ENCODE measurements around the gene IL4R. TPM values are rescaled to one million over a fixed set of nuclear protein-coding genes. Genes with fewer than 3 reads are reported as not detected.
"Not testable (repeated sequence)": the region's sequence is repeated elsewhere in the genome, so short reads cannot be mapped to it uniquely, and the experiment has no call there.

The IL4R gene
- total RNA-seq, 2 donors from 2014 or later: 30.7 to 89.2 TPM

GRCh38 chr16:27287887-27288286 is 25.9 kb upstream of the IL4R start:
- no peak for DNase-seq (ENCODE audit: low spot score)
- Histone ChIP-seq H3K4me3 (no peak overlapping the region), H3K36me3 (no peaks in the 10 kb centered on the region), H3K27ac (no peak overlapping the region), H3K27me3 (replicated peaks; ENCODE audit: insufficient read depth) (no peaks in the 10 kb centered on the region), H3K4me1 (replicated peaks) (no peaks in the 10 kb centered on the region), H3K9me3 (no peaks in the 10 kb centered on the region)
- TF ChIP-seq CTCF (IDR thresholded peaks at IDR 0.05): no peak
- no peak for TF ChIP-seq POLR2AphosphoS5 (IDR thresholded peaks at IDR 0.05)
- no peak for TF ChIP-seq POLR2A (IDR thresholded peaks at IDR 0.05)
- 91% methylated on average over 11 of the region's 11 CpGs for WGBS
- intact Hi-C loops (cut with DNase I): no loop called here

- H3K27me3 ChIP-seq (replicated peaks; ENCODE audit: insufficient read depth); H3K36me3 ChIP-seq; H3K27ac ChIP-seq; H3K4me3 ChIP-seq; intact Hi-C loops (cut with DNase I); H3K9me3 ChIP-seq; H3K4me1 ChIP-seq (replicated peaks); DNase-seq (ENCODE audit: low spot score): not testable (repeated sequence)
- WGBS: 94% methylated on average over 6 of the region's 6 CpGs
Measured at GRCh38 chr16:27288313-27288712, 25.5 kb upstream of the IL4R start.

GRCh38 chr16:27289669-27290068 is 24.1 kb upstream of the IL4R start:
- H3K27ac ChIP-seq: no peak overlapping the region
- intact Hi-C loops (cut with DNase I): no loop called here
- no peaks in the 10 kb centered on the region for H3K36me3 ChIP-seq
- no peak overlapping the region for H3K4me3 ChIP-seq
- TF ChIP-seq POLR2AphosphoS5 (IDR thresholded peaks at IDR 0.05): no peak
- TF ChIP-seq POLR2A (IDR thresholded peaks at IDR 0.05): no peak
- no peaks in the 10 kb centered on the region for H3K27me3 ChIP-seq (replicated peaks; ENCODE audit: insufficient read depth)
- no peak for DNase-seq (ENCODE audit: low spot score)
- 87% methylated on average over 6 of the region's 6 CpGs for WGBS
- H3K4me1 ChIP-seq (replicated peaks): no peaks in the 10 kb centered on the region
- H3K9me3 ChIP-seq: no peaks in the 10 kb centered on the region

GRCh38 chr16:27290562-27290961 is 23.2 kb upstream of the IL4R start:
- Histone ChIP-seq H3K27me3 (replicated peaks; ENCODE audit: insufficient read depth) (no peaks in the 10 kb centered on the region), H3K36me3 (no peaks in the 10 kb centered on the region), H3K27ac (no peak overlapping the region), H3K4me3 (no peak overlapping the region), H3K9me3 (no peaks in the 10 kb centered on the region), H3K4me1 (replicated peaks) (no peaks in the 10 kb centered on the region)
- no peak for DNase-seq (ENCODE audit: low spot score)
- TF ChIP-seq POLR2AphosphoS5 (IDR thresholded peaks at IDR 0.05) (no peak), CTCF (IDR thresholded peaks at IDR 0.05) (no peak), POLR2A (IDR thresholded peaks at IDR 0.05) (no peak)
- intact Hi-C loops (cut with DNase I): no loop called here

- H3K4me1 ChIP-seq (replicated peaks): no peaks in the 10 kb centered on the region
- intact Hi-C loops (cut with DNase I): no loop called here
- no peak overlapping the region for H3K27ac ChIP-seq
- WGBS: 67% methylated on average over 5 of the region's 5 CpGs
- no peaks in the 10 kb centered on the region for H3K36me3 ChIP-seq
- no peak overlapping the region for H3K4me3 ChIP-seq
- no peaks in the 10 kb centered on the region for H3K27me3 ChIP-seq (replicated peaks; ENCODE audit: insufficient read depth)
- TF ChIP-seq CTCF (IDR thresholded peaks at IDR 0.05): no peak
- TF ChIP-seq POLR2AphosphoS5 (IDR thresholded peaks at IDR 0.05): no peak
- TF ChIP-seq POLR2A (IDR thresholded peaks at IDR 0.05): no peak
- DNase-seq (ENCODE audit: low spot score): no peak
- no peaks in the 10 kb centered on the region for H3K9me3 ChIP-seq
Measured at GRCh38 chr16:27291106-27291505, 22.7 kb upstream of the IL4R start.

- H3K27ac ChIP-seq: no peak overlapping the region
- H3K9me3 ChIP-seq: no peaks in the 10 kb centered on the region
- intact Hi-C loops (cut with DNase I): no loop called here
- H3K36me3 ChIP-seq: no peaks in the 10 kb centered on the region
- no peak for DNase-seq (ENCODE audit: low spot score)
- WGBS: 87% methylated on average over 4 of the region's 4 CpGs
- H3K4me1 ChIP-seq (replicated peaks): no peaks in the 10 kb centered on the region
- no peak overlapping the region for H3K4me3 ChIP-seq
- TF ChIP-seq POLR2AphosphoS5 (IDR thresholded peaks at IDR 0.05) (no peak), CTCF (IDR thresholded peaks at IDR 0.05) (no peak), POLR2A (IDR thresholded peaks at IDR 0.05) (no peak)
- no peaks in the 10 kb centered on the region for H3K27me3 ChIP-seq (replicated peaks; ENCODE audit: insufficient read depth)
Measured at GRCh38 chr16:27291722-27292240, 22.0 kb upstream of the IL4R start.
